HG03354 (cell line): ENCODE data around the gene ADORA1.

ENCODE experiments used
- ATAC-seq: cut with Tn5 transposase; IDR thresholded peaks from one replicate; pipeline ENCODE4 v1.9.1; 2021; ENCODE audit warnings: mild to moderate bottlenecking; ENCODE audit not compliant: unreplicated experiment, poor library complexity, severe bottlenecking

The ADORA1 gene

GRCh38 chr1:203091761-203092330 is 35.7 kb upstream of the ADORA1 start:
- ATAC-seq = no peak

GRCh38 chr1:203093754-203094410 is 33.6 kb upstream of the ADORA1 start:
- ATAC-seq = no peak

GRCh38 chr1:203095061-203095690 is 32.4 kb upstream of the ADORA1 start:
- no peak for ATAC-seq

- no peak for ATAC-seq
These were observed 31.0 kb upstream of the ADORA1 start for GRCh38 chr1:203096566-203096965.

- ATAC-seq = no peak
These were observed 30.5 kb upstream of the ADORA1 start for GRCh38 chr1:203097001-203097400.

GRCh38 chr1:203098445-203098844 is 29.1 kb upstream of the ADORA1 start:
- ATAC-seq = no peak

GRCh38 chr1:203098914-203099520 is 28.5 kb upstream of the ADORA1 start:
- ATAC-seq = no peak

GRCh38 chr1:203099805-203100515 is 27.6 kb upstream of the ADORA1 start:
- no peak for ATAC-seq

GRCh38 chr1:203100516-203100869 is 27.0 kb upstream of the ADORA1 start:
- ATAC-seq = no peak

- no peak for ATAC-seq
These were observed 25.5 kb upstream of the ADORA1 start for GRCh38 chr1:203101813-203102634.

GRCh38 chr1:203103216-203103615 is 24.3 kb upstream of the ADORA1 start:
- ATAC-seq = no peak

GRCh38 chr1:203103829-203104495 is 23.6 kb upstream of the ADORA1 start:
- ATAC-seq = no peak

GRCh38 chr1:203104789-203105390 is 22.6 kb upstream of the ADORA1 start:
- ATAC-seq = no peak

- no peak for ATAC-seq
These were observed 15.1 kb upstream of the ADORA1 start for GRCh38 chr1:203112475-203112874.

- no peak for ATAC-seq
These were observed 14.2 kb upstream of the ADORA1 start for GRCh38 chr1:203113308-203113707.

GRCh38 chr1:203114202-203114601 is 13.3 kb upstream of the ADORA1 start:
- ATAC-seq = no peak

- ATAC-seq = no peak
These were observed 11.3 kb upstream of the ADORA1 start for GRCh38 chr1:203116091-203116820.
